Right lobe of liver (tissue), 4 donors: ENCODE results near the gene VAV2.

ENCODE experiments used
- CTCF ChIP-seq, 4 donors: fragments of 200-600 bp in 3 of 4; fragments of 450-650 bp in 1 of 4; IDR thresholded peaks; one replicate each; pipeline versions ENCODE4 v1.5.1 to v1.8.0; 2016 to 2022; ENCODE audit warnings: antibody characterized with exemption in 4 of 4, mild to moderate bottlenecking in 2 of 4
- POLR2A ChIP-seq: fragments of 450-650 bp; IDR thresholded peaks from one replicate; pipeline ENCODE4 v1.6.1; 2017; ENCODE audit warnings: antibody characterized with exemption, mild to moderate bottlenecking
- donor health status: DM: no; HTN: no; CAD: no.
- donor health status: DM: no; HTN: no; CAD: no.
- donor health status: DM: no; HTN: yes; CAD: no.

GRCh38 chr9:133803028-133803585, 189.0 kb downstream of the VAV2 start:
- TF ChIP-seq CTCF (IDR thresholded peaks at IDR 0.05) (no peak), POLR2A (no peak)
